IMR-90 (cell line): ENCODE measurements around the gene GTF2H1. TPM values are rescaled to one million over a fixed set of nuclear protein-coding genes. Genes with fewer than 3 reads are reported as not detected.
"Not testable (repeated sequence)": the region's sequence is repeated elsewhere in the genome, so short reads cannot be mapped to it uniquely, and the experiment has no call there.

ENCODE experiments used
- ATAC-seq: fragments of 200-7000 bp; cut with Tn5 transposase; 2 replicates; pipeline ENCODE4 v1.9.1; 2020; ENCODE audit warnings: low read depth, mild to moderate bottlenecking, moderate library complexity
- BruUV-seq: library from RNA; stranded (reverse); fragments of 400-500 nt; replicated peaks from 2 replicates; lab custom pipeline; 2021; lab: Mats Ljungman, UMichigan
- CTCF ChIA-PET: fragments of 300-600 bp; formaldehyde crosslinking; extraction: SDS; loops from one replicate; lab custom pipeline; 2021; ENCODE audit warnings: antibody characterized with exemption; lab: Yijun Ruan, JAX
- POLR2A ChIA-PET: fragments of 300-600 bp; sonication (Branson Sonifier 250); formaldehyde crosslinking; loops from one replicate; lab custom pipeline; 2022; ENCODE audit warnings: antibody characterized with exemption; ENCODE audit not compliant: unreplicated experiment; lab: Charles Lee
- DNase-seq: peaks from one replicate; pipeline ENCODE4 v3.0.0; 2013
- H2AFZ ChIP-seq: replicated peaks from 2 replicates; pipeline ENCODE3; 2013; ENCODE audit warnings: low read length, mild to moderate bottlenecking; ENCODE audit not compliant: poor library complexity
- H2AK5ac ChIP-seq: 2 replicates; pipeline ENCODE4 v1.6.1; 2013; ENCODE audit warnings: low read depth, low read length, inconsistent platforms
- H2AK9ac ChIP-seq: replicated peaks from 2 replicates; pipeline ENCODE3; 2013; ENCODE audit warnings: mild to moderate bottlenecking, low read depth, low read length, moderate library complexity; ENCODE audit not compliant: poor library complexity
- H2BK120ac ChIP-seq: 2 replicates; pipeline ENCODE4 v1.6.1; 2013; ENCODE audit warnings: low read depth, low read length, inconsistent platforms
- H2BK15ac ChIP-seq: 3 replicates; pipeline ENCODE4 v1.6.1; 2013; ENCODE audit warnings: low read depth, low read length, inconsistent platforms
- H2BK20ac ChIP-seq: 2 replicates; pipeline ENCODE4 v1.6.1; 2013; ENCODE audit warnings: low read depth, mild to moderate bottlenecking, inconsistent platforms, low read length, moderate library complexity
- H2BK5ac ChIP-seq: 2 replicates; pipeline ENCODE4 v1.6.1; 2013; ENCODE audit warnings: mild to moderate bottlenecking, low read depth, low read length, inconsistent platforms; ENCODE audit not compliant: poor library complexity, severe bottlenecking
- H3K14ac ChIP-seq: replicated peaks from 2 replicates; pipeline ENCODE4 v1.6.1; 2013; ENCODE audit warnings: low read depth, low read length, inconsistent platforms
- H3K18ac ChIP-seq: 2 replicates; pipeline ENCODE4 v1.6.1; 2013; ENCODE audit warnings: low read depth, low read length, control low read depth
- H3K23ac ChIP-seq: 2 replicates; pipeline ENCODE4 v1.6.1; 2013; ENCODE audit warnings: low read depth, low read length, inconsistent platforms
- H3K27ac ChIP-seq: 2 replicates; pipeline ENCODE4 v1.5.1; 2013; ENCODE audit warnings: mild to moderate bottlenecking, control low read depth, low read length; ENCODE audit not compliant: insufficient read depth
- H3K27me3 ChIP-seq: 2 replicates; pipeline ENCODE4 v1.6.1; 2013; ENCODE audit warnings: low read length; ENCODE audit not compliant: control insufficient read depth, insufficient read depth
- H3K36me3 ChIP-seq: 2 replicates; pipeline ENCODE4 v1.6.1; 2013; ENCODE audit warnings: low read length, mixed read lengths; ENCODE audit not compliant: control insufficient read depth, insufficient read depth
- H3K4ac ChIP-seq: 2 replicates; pipeline ENCODE4 v1.6.1; 2013; ENCODE audit warnings: low read depth, low read length, inconsistent platforms
- H3K4me1 ChIP-seq: 2 replicates; pipeline ENCODE4 v1.6.1; 2013; ENCODE audit warnings: low read length, mixed read lengths; ENCODE audit not compliant: control insufficient read depth, insufficient read depth
- H3K4me2 ChIP-seq: 2 replicates; pipeline ENCODE4 v1.6.1; 2013; ENCODE audit warnings: low read depth, mild to moderate bottlenecking, control low read depth, low read length, moderate library complexity
- H3K4me3 ChIP-seq: 2 replicates; pipeline ENCODE4 v1.5.1; 2013; ENCODE audit warnings: low read depth, mild to moderate bottlenecking, control low read depth, low read length, moderate library complexity; ENCODE audit not compliant: insufficient read depth
- H3K56ac ChIP-seq: 2 replicates; pipeline ENCODE4 v1.6.1; 2013; ENCODE audit warnings: low read length, inconsistent platforms; ENCODE audit not compliant: insufficient read depth; ENCODE audit errors: extremely low read depth
- H3K79me1 ChIP-seq, 2 experiments: 2 replicates each; pipeline ENCODE4 v1.6.1; 2013; ENCODE audit warnings: low read length in 2 of 2, inconsistent platforms in 1 of 2, low read depth in 1 of 2
- H3K9ac ChIP-seq: 2 replicates; pipeline ENCODE4 v1.6.1; 2013; ENCODE audit warnings: low read depth, low read length, control low read depth
- H3K9me1 ChIP-seq: 2 replicates; pipeline ENCODE4 v1.6.1; 2013; ENCODE audit warnings: low read length, inconsistent platforms; ENCODE audit not compliant: insufficient read depth
- H3K9me3 ChIP-seq: 2 replicates; pipeline ENCODE4 v1.6.1; 2013; ENCODE audit warnings: low read length; ENCODE audit not compliant: control insufficient read depth, insufficient read depth
- H4K20me1 ChIP-seq: 2 replicates; pipeline ENCODE4 v1.6.1; 2013; ENCODE audit warnings: low read length, inconsistent platforms; ENCODE audit not compliant: insufficient read depth
- H4K5ac ChIP-seq: 2 replicates; pipeline ENCODE4 v1.6.1; 2013; ENCODE audit warnings: mild to moderate bottlenecking, low read depth, low read length, control low read depth
- H4K8ac ChIP-seq, 2 experiments: 2 replicates each; pipeline ENCODE4 v1.6.1; 2013; ENCODE audit warnings: low read depth in 2 of 2, low read length in 2 of 2, control low read depth in 1 of 2, inconsistent platforms in 1 of 2
- H4K91ac ChIP-seq: 2 replicates; pipeline ENCODE4 v1.6.1; 2013; ENCODE audit warnings: low read depth, low read length, inconsistent platforms; ENCODE audit not compliant: insufficient read depth
- WGBS, 2 experiments: methylation state at CpG; one replicate each; pipeline versions ENCODE4 v1.1.5 to v1.1.7; 2013; ENCODE audit warnings: missing lambda C conversion rate in 2 of 2; ENCODE audit not compliant: insufficient read length in 1 of 2; ENCODE audit errors: extremely low coverage in 2 of 2; 5-methylcytosine and 5-hydroxymethylcytosine counted together
- dilution Hi-C: fragments of 300-500 bp; cut with HindIII; formaldehyde crosslinking; loops from one replicate; pipeline ENCODE4 v1.14.3; 2018; ENCODE audit warnings: low sequenced_read_pairs; ENCODE audit not compliant: unreplicated experiment
- in situ Hi-C: fragments of 300-500 bp; cut with MboI; formaldehyde crosslinking; loops from 3 replicates; pipeline ENCODE4 v1.14.3; 2019; ENCODE audit warnings: low sequenced_read_pairs, inconsistent platforms, mixed read lengths
- intact Hi-C: fragments of 100-400 bp; cut with micrococcal nuclease; formaldehyde crosslinking; loops from 2 replicates; pipeline ENCODE4 v1.10.0; 2022
- polyA plus RNA-seq, 3 experiments: library from polyadenylated mRNA; depleted of rRNA; stranded (reverse); fragments of >200 nt; gene quantifications; 2 replicates each; pipeline ENCODE4 v1.2.3, GENCODE V29; 2012; ENCODE audit warnings: low replicate concordance in 1 of 3
- total RNA-seq: library from RNA; depleted of rRNA; stranded (reverse); fragments of >200 nt; gene quantifications from 2 replicates; pipeline ENCODE4 v1.2.3, GENCODE V29; 2012

Gene GTF2H1
- total and polyA plus RNA-seq, 2 of the 4 experiments (the other 2 are of a cell fraction) = 25.0 to 67.0 TPM

GRCh38 chr11:18401077-18401476 is 78.7 kb downstream of the GTF2H1 start:
- H2AK9ac ChIP-seq, H2AK5ac ChIP-seq, H3K9ac ChIP-seq, H3K27me3 ChIP-seq, H2BK20ac ChIP-seq, H3K9me3 ChIP-seq, H3K27ac ChIP-seq, H3K18ac ChIP-seq, H3K4ac ChIP-seq, H4K5ac ChIP-seq, CTCF ChIA-PET, H2AFZ ChIP-seq, ATAC-seq, H2BK5ac ChIP-seq, H3K9me1 ChIP-seq, in situ Hi-C loops, BruUV-seq, H2BK15ac ChIP-seq, H3K4me1 ChIP-seq, H3K56ac ChIP-seq, DNase-seq, H3K23ac ChIP-seq, H4K8ac ChIP-seq, POLR2A ChIA-PET, dilution Hi-C loops, H3K14ac ChIP-seq, H4K91ac ChIP-seq, H2BK120ac ChIP-seq, H3K4me3 ChIP-seq, H3K4me2 ChIP-seq: not testable (repeated sequence)
- Histone ChIP-seq H3K79me1 (peaks cover 21 to 47% of the 10 kb centered on the region in 2 experiments), H3K36me3 (peaks cover 64% of the 10 kb centered on the region), H4K20me1 (peaks cover 92% of the 10 kb centered on the region)
- intact Hi-C loops = loop anchor here (10.0 kb wide), 1 partner anchor 104 kb away; no protein-coding TSS in a partner anchor
- no CpG with 5 or more reads among the region's 9 CpGs for WGBS, 2 experiments
